AML-193 (cell line): ENCODE data around the gene CTBP2.
"Not testable (repeated sequence)": the region's sequence is repeated elsewhere in the genome, so short reads cannot be mapped to it uniquely, and the experiment has no call there.

ENCODE experiments used
- DNase-seq, 2 experiments: peaks; one replicate each; lab custom pipeline; 2025; lab: John Stamatoyannopoulos, UW

The CTBP2 gene

DNA sequence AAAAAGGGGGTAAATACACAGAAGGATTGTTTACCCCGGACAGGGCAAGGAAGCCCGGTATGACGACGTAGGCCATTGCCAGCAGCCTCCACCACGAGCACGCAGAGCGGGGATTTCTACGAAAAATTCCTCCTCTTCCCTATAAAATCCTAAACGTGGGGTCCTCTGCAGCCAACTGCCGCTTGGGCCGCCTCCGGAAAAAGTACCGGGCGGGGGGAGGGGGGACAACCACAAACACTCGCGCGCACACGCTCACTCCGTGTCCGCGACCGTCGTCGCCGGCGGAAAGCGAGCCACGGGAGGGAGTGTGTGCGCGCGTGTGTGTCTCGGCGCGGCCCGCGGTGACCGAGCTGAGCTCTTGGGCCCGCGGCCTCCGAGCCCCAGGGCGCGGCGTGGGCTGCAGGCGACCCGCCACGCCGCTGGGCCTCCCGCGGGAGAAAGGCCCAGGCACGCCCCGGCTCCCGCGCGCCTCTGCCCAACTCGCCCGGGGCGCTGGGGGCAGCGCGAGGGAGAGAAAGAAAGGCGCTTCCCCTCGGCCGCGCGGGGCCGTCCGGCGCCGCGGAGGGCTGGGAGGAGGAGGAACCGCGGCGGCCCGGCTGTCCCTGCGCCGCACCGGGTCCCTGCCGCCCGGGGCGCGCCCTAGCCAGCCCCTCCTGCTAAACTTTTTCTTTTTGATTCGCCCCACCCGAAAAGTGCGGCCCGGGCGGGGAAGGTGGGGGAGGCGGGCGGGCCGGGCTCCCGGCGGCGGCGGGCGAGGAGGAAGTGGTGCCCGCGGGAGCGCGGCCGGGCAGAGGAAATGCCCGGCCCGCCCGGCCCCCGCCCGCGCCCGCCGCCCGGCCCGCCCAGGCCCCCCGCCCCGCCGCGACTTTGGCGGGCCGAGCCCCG lies 1.5 kb downstream of the CTBP2 start:
- peak; percentile 29 to 38 for DNase-seq

GRCh38 chr10:125158275-125158600 lies 2.1 kb downstream of the CTBP2 start:
- DNase-seq = no peak

GRCh38 chr10:125157505-125157904 lies 2.9 kb downstream of the CTBP2 start:
- no peak for DNase-seq

GRCh38 chr10:125156739-125157480 lies 3.5 kb downstream of the CTBP2 start:
- no peak for DNase-seq

GRCh38 chr10:125156196-125156595 lies 4.2 kb downstream of the CTBP2 start:
- DNase-seq = no peak

DNA sequence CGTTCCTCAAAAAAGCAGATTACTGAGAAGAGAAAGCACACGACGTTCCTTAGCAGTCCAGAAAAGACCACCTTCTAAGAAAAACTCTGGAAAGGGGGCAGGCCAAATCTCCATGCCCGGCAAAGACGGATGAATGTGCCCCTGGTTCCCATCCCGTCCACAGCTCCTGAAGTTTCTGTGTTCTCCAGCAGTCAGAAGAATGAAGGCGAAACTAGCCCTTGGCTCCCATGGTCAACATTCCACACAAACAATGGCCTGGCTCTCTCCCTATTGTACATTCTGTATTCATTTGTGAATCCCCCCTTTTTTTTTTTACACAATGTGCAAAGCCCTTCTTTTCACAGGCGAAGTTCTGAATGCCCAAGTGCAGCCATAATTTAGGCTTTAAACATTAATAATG lies 5.3 kb downstream of the CTBP2 start:
- no peak for DNase-seq

DNA sequence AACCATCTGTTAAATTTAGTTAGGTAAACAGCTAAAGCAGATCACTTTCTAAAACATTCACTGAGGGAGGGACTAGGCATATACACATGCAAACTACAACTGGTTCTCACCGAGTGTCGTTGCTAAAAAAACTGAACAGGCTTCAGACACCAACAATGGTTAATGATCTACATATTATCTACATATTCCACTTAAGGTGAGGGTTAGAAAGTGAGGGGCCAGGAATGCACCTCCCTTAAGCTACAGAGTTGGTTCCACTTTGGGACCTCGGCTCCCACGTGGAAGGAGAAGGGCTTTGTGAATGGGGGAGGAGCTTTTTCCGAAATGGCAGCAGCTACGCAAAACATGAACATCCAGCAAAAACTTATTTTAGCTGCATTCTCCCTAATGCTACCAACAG lies 5.8 kb downstream of the CTBP2 start:
- DNase-seq = no peak

DNA sequence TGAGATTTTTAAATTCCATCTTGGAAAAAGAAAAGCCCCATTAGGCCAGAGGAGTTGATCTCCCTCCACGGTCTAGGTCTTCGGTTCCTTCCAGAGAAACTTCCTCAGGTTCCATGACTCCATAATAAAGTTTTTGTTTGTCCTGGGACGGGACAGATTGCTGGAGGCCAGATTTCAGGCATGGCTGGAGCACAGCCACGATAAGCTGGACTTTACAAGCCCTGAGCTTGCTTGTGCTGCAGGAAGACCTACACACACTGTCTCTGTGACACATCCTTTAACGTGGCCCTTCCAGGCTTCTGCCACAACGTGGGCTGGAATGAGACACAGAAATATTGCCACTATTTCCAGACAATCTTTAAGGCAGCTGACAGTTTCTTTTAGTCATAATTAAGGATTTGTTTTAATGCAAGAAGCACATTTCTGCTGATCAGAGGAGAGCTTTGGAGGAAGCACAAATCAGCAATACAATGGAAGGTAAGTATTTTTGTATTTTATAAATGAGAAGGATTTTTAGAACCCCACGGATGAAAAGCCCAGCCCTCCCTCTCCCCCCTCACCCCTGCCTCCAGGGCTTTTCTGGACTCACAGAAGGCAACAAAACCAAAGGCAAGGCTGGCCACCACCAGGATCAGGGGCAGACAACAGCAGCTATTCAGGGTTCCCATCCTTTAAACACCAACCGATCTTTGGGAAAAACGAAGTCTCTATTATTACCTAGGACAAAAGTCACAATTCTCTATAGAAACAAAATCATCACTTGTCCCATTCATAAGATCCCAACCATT lies 6.5 kb downstream of the CTBP2 start:
- no peak for DNase-seq

GRCh38 chr10:125152450-125153368 lies 7.7 kb downstream of the CTBP2 start:
- no peak for DNase-seq

DNA sequence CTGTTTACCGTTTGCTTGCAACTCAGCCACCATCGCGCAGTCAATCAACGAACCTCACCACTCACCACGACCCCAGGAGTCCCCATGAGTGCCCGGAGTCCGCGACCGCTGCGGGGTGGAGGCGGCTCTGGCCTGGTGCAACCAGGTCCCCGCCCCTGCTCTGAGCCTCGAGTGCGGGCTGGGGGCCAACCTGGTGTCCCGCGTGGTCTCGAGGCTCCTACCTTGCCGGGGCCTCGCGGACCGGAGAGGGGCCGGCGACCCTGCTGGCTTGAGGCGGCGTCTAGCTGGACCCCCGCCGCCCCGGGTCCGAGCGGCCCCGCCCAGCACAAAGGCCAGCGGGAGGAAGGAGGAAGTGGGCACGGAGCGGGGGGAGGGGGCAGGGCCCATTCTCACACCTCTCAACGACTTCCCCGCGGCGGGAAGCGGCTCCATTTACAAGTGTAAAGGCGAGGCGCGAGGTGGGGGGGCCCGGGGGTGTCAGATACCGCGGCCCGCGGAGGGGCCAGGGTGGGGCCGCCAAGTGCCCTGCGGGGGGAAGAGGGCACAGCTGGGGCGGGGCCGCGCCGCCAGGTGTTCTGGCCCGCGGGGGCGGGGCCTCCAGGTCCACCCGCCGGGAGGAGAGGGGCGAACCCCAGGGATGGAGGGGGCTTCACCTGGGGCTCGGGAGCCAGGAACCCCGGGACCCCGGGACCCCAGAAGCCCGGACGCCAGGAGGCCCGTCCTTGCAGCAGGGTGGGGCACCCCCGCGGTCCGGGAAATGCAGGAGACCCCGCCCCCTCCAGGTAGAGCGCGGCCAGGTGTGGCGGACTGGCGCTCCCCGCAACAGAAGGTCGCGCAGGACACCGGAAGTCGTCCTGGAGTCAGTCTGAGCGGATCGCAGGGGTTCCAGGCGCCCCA lies 8.6 kb downstream of the CTBP2 start:
- DNase-seq = no peak

GRCh38 chr10:125151170-125151552 lies 9.2 kb downstream of the CTBP2 start:
- no peak for DNase-seq

- not testable (repeated sequence) for DNase-seq
These were observed 9.8 kb downstream of the CTBP2 start for GRCh38 chr10:125150376-125151083.

DNA sequence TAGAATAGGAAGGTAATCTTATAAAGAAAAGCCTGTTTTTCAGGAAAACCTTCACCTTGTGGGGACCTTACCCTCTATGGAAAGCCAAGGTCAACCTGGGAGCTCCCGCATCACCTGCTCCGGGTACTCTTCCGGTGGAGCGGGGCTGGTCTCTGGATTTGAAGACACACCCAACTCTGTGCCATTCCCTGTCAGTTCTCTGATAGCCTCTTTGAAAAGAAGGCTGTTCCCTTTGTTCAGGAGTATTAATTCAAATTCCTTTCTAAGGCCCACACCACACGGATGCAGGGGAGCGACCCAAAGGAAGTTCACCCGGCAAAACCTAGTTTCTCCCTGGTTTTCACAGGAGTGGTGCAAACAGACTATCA lies 10.7 kb downstream of the CTBP2 start:
- no peak for DNase-seq

- DNase-seq = no peak
These were observed 11.2 kb downstream of the CTBP2 start for GRCh38 chr10:125149036-125149679.

DNA sequence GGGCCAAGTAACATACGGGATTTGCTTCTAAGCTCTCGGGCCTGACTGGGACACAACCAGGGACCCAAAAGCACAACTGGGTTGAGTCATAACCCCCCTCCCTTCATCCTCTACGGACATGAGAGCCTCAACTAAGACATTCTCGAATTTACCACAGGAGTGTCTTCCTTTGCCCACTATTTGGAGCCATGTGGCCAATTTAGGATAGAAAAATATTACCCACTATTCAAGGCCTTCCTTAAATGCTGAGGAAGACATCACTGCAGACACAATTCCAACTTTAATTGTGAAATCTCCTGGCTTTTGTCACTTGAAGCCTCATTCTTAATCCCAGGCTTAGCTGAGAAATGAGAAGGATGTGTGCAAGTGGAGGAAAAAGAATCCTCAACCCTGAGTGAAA lies 11.8 kb downstream of the CTBP2 start:
- no peak for DNase-seq

- DNase-seq = no peak
These were observed 12.4 kb downstream of the CTBP2 start for GRCh38 chr10:125147971-125148439.

DNA sequence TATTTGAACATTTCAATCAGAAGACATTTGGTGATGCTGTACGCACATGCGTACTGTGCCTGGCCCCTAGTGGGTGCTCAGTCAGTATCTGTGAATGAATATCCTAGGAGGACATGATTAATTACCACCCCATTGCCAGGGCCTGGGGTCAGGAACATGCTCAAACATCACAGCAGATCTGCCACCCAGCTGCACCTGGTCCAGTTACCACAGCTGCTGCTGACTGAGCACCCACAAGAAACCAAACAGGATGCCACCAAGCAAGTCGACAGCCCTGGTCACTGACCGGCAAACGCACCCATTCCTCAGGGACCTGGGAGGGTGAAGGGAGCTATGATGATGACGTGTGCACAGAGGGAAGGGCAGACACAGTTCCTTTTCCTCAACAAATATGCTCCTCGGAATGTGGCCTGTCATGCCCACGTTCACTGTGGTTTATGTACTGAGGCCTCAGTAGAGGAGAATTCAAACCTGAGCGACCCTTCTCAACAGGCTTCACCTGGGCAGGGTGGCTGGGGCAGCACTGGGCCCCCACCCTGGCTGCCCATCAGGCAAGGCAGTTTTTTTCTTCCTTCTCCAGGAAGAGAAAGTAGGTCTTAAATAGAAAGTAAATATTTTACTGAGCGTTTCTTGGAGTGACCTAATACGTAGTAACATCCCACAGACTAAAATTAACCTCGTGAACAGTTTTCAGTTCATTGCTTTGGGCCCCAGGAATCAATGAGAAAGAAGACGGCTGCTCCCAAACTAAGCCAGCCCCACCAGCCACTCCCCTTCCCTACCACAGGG lies 13.4 kb downstream of the CTBP2 start:
- DNase-seq = no peak

DNA sequence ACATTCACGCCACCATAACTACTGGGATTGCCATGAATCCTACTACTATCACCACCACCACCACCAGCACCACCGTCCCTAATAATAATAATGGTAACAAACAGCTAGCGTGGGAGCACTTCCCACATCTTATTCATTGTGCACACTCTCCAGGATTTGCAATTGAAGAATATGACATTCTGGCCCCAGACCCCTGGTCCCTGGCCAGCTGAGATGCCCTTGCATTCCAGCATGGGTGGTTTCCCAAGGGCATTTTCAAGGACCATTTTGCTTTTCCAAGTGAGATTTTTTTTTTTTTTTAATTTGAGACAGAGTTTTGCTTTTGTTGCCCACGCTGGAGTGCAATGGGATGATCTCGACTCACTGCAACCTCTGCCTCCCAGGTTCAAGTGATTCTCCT lies 14.7 kb downstream of the CTBP2 start:
- no peak for DNase-seq
